Chondrocyte (in vitro differentiated cells): Measurements from ENCODE around the gene ADAP1. TPM values are rescaled to one million over a fixed set of nuclear protein-coding genes. Genes with fewer than 3 reads are reported as not detected.

Source experiments
- DNase-seq: peaks from one replicate; pipeline ENCODE4 v3.0.0; 2021; ENCODE audit warnings: mixed read lengths, low spot score
- H3K27ac Mint-ChIP-seq: one replicate; pipeline ENCODE4 v1.8.0; 2021; ENCODE audit warnings: mild to moderate bottlenecking, moderate library complexity, mixed read lengths; ENCODE audit not compliant: unreplicated experiment
- H3K27me3 Mint-ChIP-seq: 2 replicates; pipeline ENCODE4 v1.8.0; 2021; ENCODE audit warnings: low read depth, mixed read lengths
- H3K36me3 Mint-ChIP-seq: 2 replicates; pipeline ENCODE4 v1.8.0; 2021; ENCODE audit warnings: low read depth, mixed read lengths
- H3K4me1 Mint-ChIP-seq: 2 replicates; pipeline ENCODE4 v1.8.0; 2021; ENCODE audit warnings: low read depth, mild to moderate bottlenecking, mixed read lengths
- H3K4me3 Mint-ChIP-seq: one replicate; pipeline ENCODE4 v1.8.0; 2021; ENCODE audit warnings: mild to moderate bottlenecking, moderate library complexity, mixed read lengths; ENCODE audit not compliant: unreplicated experiment
- H3K9me3 Mint-ChIP-seq: 2 replicates; pipeline ENCODE4 v1.8.0; 2021; ENCODE audit warnings: low read depth, mixed read lengths
- CTCF ChIP-seq: fragments of 200-600 bp; sonication (generic); IDR thresholded peaks from 2 replicates; pipeline ENCODE4 v1.5.0; 2021; ENCODE audit warnings: antibody characterized with exemption, mild to moderate bottlenecking, moderate library complexity
- total RNA-seq: library from RNA; stranded (reverse); gene quantifications from 3 replicates; pipeline ENCODE4 v1.2.1, GENCODE V29; 2021

The ADAP1 gene
- total RNA-seq, 1 donor from 2014 or later: 6.7 TPM

GRCh38 chr7:894164-894867 is 60.2 kb downstream of the ADAP1 start:
- H3K4me1 Mint-ChIP-seq: no peaks in the 10 kb centered on the region
- H3K4me3 Mint-ChIP-seq: no peak overlapping the region
- TF ChIP-seq CTCF: no peak
- no peak overlapping the region for H3K27ac Mint-ChIP-seq
- H3K36me3 Mint-ChIP-seq: peaks cover 27% of the 10 kb centered on the region
- no peaks in the 10 kb centered on the region for H3K9me3 Mint-ChIP-seq
- no peak for DNase-seq
- no peaks in the 10 kb centered on the region for H3K27me3 Mint-ChIP-seq

GRCh38 chr7:893686-894085 is 60.8 kb downstream of the ADAP1 start:
- no peak overlapping the region for H3K27ac Mint-ChIP-seq
- no peaks in the 10 kb centered on the region for H3K4me1 Mint-ChIP-seq
- no peaks in the 10 kb centered on the region for H3K27me3 Mint-ChIP-seq
- DNase-seq: no peak
- H3K9me3 Mint-ChIP-seq: no peaks in the 10 kb centered on the region
- no peak for TF ChIP-seq CTCF
- H3K4me3 Mint-ChIP-seq: no peak overlapping the region
- peaks cover 29% of the 10 kb centered on the region for H3K36me3 Mint-ChIP-seq

GRCh38 chr7:892648-893593 is 61.6 kb downstream of the ADAP1 start:
- no peaks in the 10 kb centered on the region for H3K9me3 Mint-ChIP-seq
- H3K4me1 Mint-ChIP-seq: no peaks in the 10 kb centered on the region
- TF ChIP-seq CTCF: no peak
- DNase-seq: no peak
- no peak overlapping the region for H3K27ac Mint-ChIP-seq
- peaks cover 30% of the 10 kb centered on the region for H3K36me3 Mint-ChIP-seq
- H3K27me3 Mint-ChIP-seq: no peaks in the 10 kb centered on the region
- H3K4me3 Mint-ChIP-seq: no peak overlapping the region

GRCh38 chr7:891805-892204 is 62.7 kb downstream of the ADAP1 start:
- Mint-ChIP-seq H3K4me3 (no peak overlapping the region), H3K36me3 (peaks cover 31% of the 10 kb centered on the region), H3K9me3 (no peaks in the 10 kb centered on the region), H3K27me3 (no peaks in the 10 kb centered on the region), H3K4me1 (no peaks in the 10 kb centered on the region), H3K27ac (no peak overlapping the region)
- DNase-seq: no peak
- no peak for TF ChIP-seq CTCF

GRCh38 chr7:891291-891690 is 63.2 kb downstream of the ADAP1 start:
- H3K36me3 Mint-ChIP-seq: peaks cover 29% of the 10 kb centered on the region
- no peak overlapping the region for H3K27ac Mint-ChIP-seq
- DNase-seq: no peak

More at GRCh38 chr7:891291-891690, 63.2 kb downstream of the ADAP1 start:
- no peak overlapping the region for H3K4me3 Mint-ChIP-seq
- H3K4me1 Mint-ChIP-seq: no peaks in the 10 kb centered on the region
- TF ChIP-seq CTCF: no peak
- no peaks in the 10 kb centered on the region for H3K9me3 Mint-ChIP-seq
- H3K27me3 Mint-ChIP-seq: no peaks in the 10 kb centered on the region
